ENCODE data around the gene RNU5B-1.

- TF ChIP-seq CTCF (IDR thresholded peaks at IDR 0.05) = no peak
- TF ChIP-seq RFX5 (IDR thresholded peaks at IDR 0.05; ENCODE audit: low read length) = no peak
- TF ChIP-seq, protein P1, sequence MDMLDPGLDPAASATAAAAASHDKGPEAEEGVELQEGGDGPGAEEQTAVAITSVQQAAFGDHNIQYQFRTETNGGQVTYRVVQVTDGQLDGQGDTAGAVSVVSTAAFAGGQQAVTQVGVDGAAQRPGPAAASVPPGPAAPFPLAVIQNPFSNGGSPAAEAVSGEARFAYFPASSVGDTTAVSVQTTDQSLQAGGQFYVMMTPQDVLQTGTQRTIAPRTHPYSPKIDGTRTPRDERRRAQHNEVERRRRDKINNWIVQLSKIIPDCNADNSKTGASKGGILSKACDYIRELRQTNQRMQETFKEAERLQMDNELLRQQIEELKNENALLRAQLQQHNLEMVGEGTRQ (IDR thresholded peaks at IDR 0.05; ENCODE audit: borderline replicate concordance, low read depth, low read length) = no peak
- no peak for TF ChIP-seq GATA2 (CRISPR knock-in tag; IDR thresholded peaks at IDR 0.05)
- TF ChIP-seq POLR2AphosphoS5 (IDR thresholded peaks at IDR 0.05; ENCODE audit: low read depth, low read length) = no peak
These were observed 5.5 kb downstream of the RNU5B-1 start for GRCh38 chr15:65309882-65310418.

Measured in SK-N-SH (cell line).